GM18505 (cell line): ENCODE measurements around the gene MINK1.
A peak's percentile ranks its signal among the peaks of the same experiment; 100 is the strongest.

Experiments used
- ATAC-seq: cut with Tn5 transposase; IDR thresholded peaks from one replicate; pipeline ENCODE4 v1.9.1; 2021; ENCODE audit not compliant: unreplicated experiment
- POLR2A ChIP-seq: IDR thresholded peaks from 4 replicates; pipeline ENCODE4 v1.6.1; 2011; ENCODE audit warnings: borderline replicate concordance; ENCODE audit not compliant: insufficient read depth, insufficient read length; ENCODE audit errors: extremely low read depth

Gene MINK1

GRCh38 chr17:4833178-4833940 is at the start of gene MINK1:
TSS of gene MINK1 (plus strand) at chr17:4833340. CDS start at chr17:4833584, 244 bp downstream.
- TF ChIP-seq POLR2A = peak; percentile 74

GRCh38 chr17:4785311-4786105 is 47.6 kb upstream of the MINK1 start:
- ATAC-seq = no peak
- TF ChIP-seq POLR2A = no peak

More at GRCh38 chr17:4833178-4833940, at the start of gene MINK1:
- ATAC-seq = peak; percentile 89

- TF ChIP-seq POLR2A = no peak
- ATAC-seq = no peak
These were observed 47.0 kb upstream of the MINK1 start, which contains the start of gene VMO1 for GRCh38 chr17:4786106-4786511. TSS of gene VMO1 (minus strand) at chr17:4786364. CDS start at chr17:4786352, 12 bp downstream.

- TF ChIP-seq POLR2A = no peak
- ATAC-seq = no peak
These were observed 46.6 kb upstream of the MINK1 start for GRCh38 chr17:4786516-4786915.

- no peak for TF ChIP-seq POLR2A
- no peak for ATAC-seq
These were observed 44.9 kb upstream of the MINK1 start for GRCh38 chr17:4788159-4788806.

- TF ChIP-seq POLR2A = no peak
- peak; percentile 23 for ATAC-seq
These were observed 44.1 kb upstream of the MINK1 start, which contains the start of gene GLTPD2 for GRCh38 chr17:4788807-4789700. TSS of gene GLTPD2 (plus strand) at chr17:4788964. CDS start at chr17:4789012, 48 bp downstream.

GRCh38 chr17:4789701-4789950 is 43.5 kb upstream of the MINK1 start:
- no peak for ATAC-seq
- no peak for TF ChIP-seq POLR2A

GRCh38 chr17:4789951-4790704 is 43.0 kb upstream of the MINK1 start:
- ATAC-seq = peak; percentile 79
- peak; percentile 49 for TF ChIP-seq POLR2A

- no peak for ATAC-seq
- TF ChIP-seq POLR2A = no peak
These were observed 42.4 kb upstream of the MINK1 start for GRCh38 chr17:4790705-4791088.

- ATAC-seq = no peak
- no peak for TF ChIP-seq POLR2A
These were observed 38.0 kb upstream of the MINK1 start for GRCh38 chr17:4795168-4795567.

- TF ChIP-seq POLR2A = no peak
- ATAC-seq = no peak
These were observed 36.6 kb upstream of the MINK1 start for GRCh38 chr17:4796552-4796920.

- ATAC-seq = no peak
- no peak for TF ChIP-seq POLR2A
These were observed 32.5 kb upstream of the MINK1 start for GRCh38 chr17:4800462-4801196.

GRCh38 chr17:4802228-4802627 is 30.9 kb upstream of the MINK1 start, which contains the start of gene C17orf114:
TSS of gene C17orf114 (minus strand) at chr17:4802328.
- no peak for TF ChIP-seq POLR2A

More at GRCh38 chr17:4802228-4802627, 30.9 kb upstream of the MINK1 start, which contains the start of gene C17orf114:
- ATAC-seq = no peak
